GM19328 (cell line): ENCODE data around the gene FARP1.

Experiments
- ATAC-seq: cut with Tn5 transposase; IDR thresholded peaks from one replicate; pipeline ENCODE4 v1.9.1; 2021; ENCODE audit warnings: mild to moderate bottlenecking, moderate library complexity; ENCODE audit not compliant: unreplicated experiment

Gene FARP1

GRCh38 chr13:98129059-98129746 lies 13.7 kb upstream of the FARP1 start:
- ATAC-seq, result no peak

GRCh38 chr13:98133946-98134345 lies 8.9 kb upstream of the FARP1 start:
- peak; percentile 92 for ATAC-seq

GRCh38 chr13:98134901-98135300 lies 8.0 kb upstream of the FARP1 start:
- ATAC-seq, result no peak

GRCh38 chr13:98141091-98141490 lies 1.8 kb upstream of the FARP1 start:
- ATAC-seq, result no peak

GRCh38 chr13:98141509-98142379 lies 1.1 kb upstream of the FARP1 start:
- ATAC-seq, result no peak

GRCh38 chr13:98143157-98143553 lies 261 bp downstream of the FARP1 start:
- peak; percentile 37 for ATAC-seq

- ATAC-seq, result no peak
Measured at GRCh38 chr13:98143601-98144026, 720 bp downstream of the FARP1 start.

GRCh38 chr13:98144027-98144741 lies 1.3 kb downstream of the FARP1 start:
- ATAC-seq, result no peak

- no peak for ATAC-seq
Measured at GRCh38 chr13:98144801-98145350, 2.0 kb downstream of the FARP1 start.

- no peak for ATAC-seq
Measured at GRCh38 chr13:98147521-98147920, 4.6 kb downstream of the FARP1 start.

- ATAC-seq, result no peak
Measured at GRCh38 chr13:98150832-98151479, 8.1 kb downstream of the FARP1 start.

- no peak for ATAC-seq
Measured at GRCh38 chr13:98155475-98156109, 12.7 kb downstream of the FARP1 start.

GRCh38 chr13:98156259-98156658 lies 13.4 kb downstream of the FARP1 start:
- no peak for ATAC-seq

GRCh38 chr13:98157188-98157587 lies 14.3 kb downstream of the FARP1 start:
- ATAC-seq, result no peak

GRCh38 chr13:98157609-98158008 lies 14.7 kb downstream of the FARP1 start:
- no peak for ATAC-seq

GRCh38 chr13:98158172-98158899 lies 15.4 kb downstream of the FARP1 start:
- ATAC-seq, result no peak

GRCh38 chr13:98162935-98163334 lies 20.0 kb downstream of the FARP1 start:
- ATAC-seq, result no peak

GRCh38 chr13:98169331-98169730 lies 26.4 kb downstream of the FARP1 start:
- no peak for ATAC-seq

- ATAC-seq, result no peak
Measured at GRCh38 chr13:98171900-98172589, 29.2 kb downstream of the FARP1 start.
